Suprapubic skin (tissue), 4 donors: ENCODE data around the gene TALDO1. TPM values are rescaled to one million over a fixed set of nuclear protein-coding genes. Genes with fewer than 3 reads are reported as not detected.
"Not testable (repeated sequence)": the region's sequence is repeated elsewhere in the genome, so short reads cannot be mapped to it uniquely, and the experiment has no call there.

ENCODE experiments used
- DNase-seq, 2 donors: peaks; one replicate each; pipeline ENCODE4 v3.0.0-alpha.2; 2019; ENCODE audit warnings: low spot score in 2 of 2
- H3K27ac ChIP-seq: fragments of 200-600 bp; sonication (generic); one replicate; pipeline ENCODE4 v1.5.1; 2019
- H3K27me3 ChIP-seq: fragments of 200-600 bp; sonication (generic); one replicate; pipeline ENCODE4 v1.5.1; 2019
- H3K36me3 ChIP-seq: fragments of 200-600 bp; sonication (generic); one replicate; pipeline ENCODE4 v1.5.1; 2019
- H3K4me1 ChIP-seq: fragments of 200-600 bp; sonication (generic); one replicate; pipeline ENCODE4 v1.5.1; 2019
- H3K4me3 ChIP-seq: fragments of 200-600 bp; sonication (generic); one replicate; pipeline ENCODE4 v1.5.1; 2019; ENCODE audit warnings: mild to moderate bottlenecking
- H3K9me3 ChIP-seq: fragments of 200-600 bp; sonication (generic); one replicate; pipeline ENCODE4 v1.5.1; 2019
- CTCF ChIP-seq, 2 donors: fragments of 200-600 bp in 1 of 2; fragments of 450-650 bp in 1 of 2; sonication (generic) in 1 of 2; IDR thresholded peaks; one replicate each; pipeline ENCODE4 v1.5.1; 2016 to 2019; ENCODE audit warnings: antibody characterized with exemption in 2 of 2, mild to moderate bottlenecking in 1 of 2, moderate library complexity in 1 of 2
- EP300 ChIP-seq: sonication (generic); formaldehyde crosslinking; IDR thresholded peaks from one replicate; pipeline ENCODE4 v1.6.1; 2017; ENCODE audit warnings: antibody characterized with exemption
- POLR2A ChIP-seq, 2 donors: fragments of 450-650 bp; IDR thresholded peaks; one replicate each; pipeline ENCODE4 v1.6.1; 2017; ENCODE audit warnings: antibody characterized with exemption in 2 of 2, mild to moderate bottlenecking in 2 of 2, moderate library complexity in 2 of 2
- POLR2AphosphoS5 ChIP-seq, 3 donors: sonication (generic); formaldehyde crosslinking; IDR thresholded peaks; one replicate each; pipeline ENCODE4 v1.6.1; 2017; ENCODE audit warnings: antibody characterized with exemption in 3 of 3
- WGBS: methylation state at CpG from one replicate; pipeline ENCODE4 v1.1.5; 2018; 5-methylcytosine and 5-hydroxymethylcytosine counted together
- total RNA-seq, 4 donors: library from RNA; depleted of rRNA; stranded (reverse); fragments of >200 nt; gene quantifications; one replicate each; pipeline ENCODE4 v1.1.0, GENCODE V29; 2016

Gene TALDO1
- total RNA-seq, 4 donors from 2014 or later, result 107 to 197 (median 179) TPM

GRCh38 chr11:728901-729491 is 18.3 kb upstream of the TALDO1 start:
- H3K27ac ChIP-seq, result no peak overlapping the region
- TF ChIP-seq CTCF (IDR thresholded peaks at IDR 0.05) (no peak), POLR2AphosphoS5 (IDR thresholded peaks at IDR 0.05) (no peak), POLR2A (IDR thresholded peaks at IDR 0.05) (no peak), EP300 (no peak)
- no peaks in the 10 kb centered on the region for H3K9me3 ChIP-seq
- peaks cover 46% of the 10 kb centered on the region for H3K4me1 ChIP-seq
- peaks cover 10% of the 10 kb centered on the region for H3K36me3 ChIP-seq
- DNase-seq, result no peak
- peaks cover 5% of the 10 kb centered on the region for H3K27me3 ChIP-seq
- H3K4me3 ChIP-seq, result no peak overlapping the region
- WGBS, result 62% methylated on average over 3 of the region's 15 CpGs

- Histone ChIP-seq H3K4me3 (no peak overlapping the region), H3K9me3 (no peaks in the 10 kb centered on the region), H3K27ac (no peak overlapping the region), H3K36me3 (peaks cover 4% of the 10 kb centered on the region), H3K27me3 (peaks cover 5% of the 10 kb centered on the region), H3K4me1 (peaks cover 46% of the 10 kb centered on the region)
- TF ChIP-seq POLR2A (IDR thresholded peaks at IDR 0.05) (no peak), CTCF (IDR thresholded peaks at IDR 0.05) (no peak), EP300 (no peak), POLR2AphosphoS5 (IDR thresholded peaks at IDR 0.05) (no peak)
- 35% methylated on average over 12 of the region's 17 CpGs for WGBS
- DNase-seq, result peak in 1 of 2 donors; percentile 64
Observed at GRCh38 chr11:729492-730074, 17.7 kb upstream of the TALDO1 start.

GRCh38 chr11:733072-733471 is 14.2 kb upstream of the TALDO1 start:
- DNase-seq, result no peak
- Histone ChIP-seq H3K27ac (no peak overlapping the region), H3K9me3 (no peaks in the 10 kb centered on the region), H3K4me1 (peaks cover 28% of the 10 kb centered on the region), H3K36me3 (no peaks in the 10 kb centered on the region), H3K4me3 (no peak overlapping the region), H3K27me3 (no peaks in the 10 kb centered on the region)
- TF ChIP-seq POLR2A (IDR thresholded peaks at IDR 0.05), result no peak
- TF ChIP-seq POLR2AphosphoS5 (IDR thresholded peaks at IDR 0.05), result no peak
- TF ChIP-seq CTCF (IDR thresholded peaks at IDR 0.05), result no peak
- no peak for TF ChIP-seq EP300
- WGBS, result 74% methylated on average over 15 of the region's 20 CpGs

- not testable (repeated sequence) for H3K27ac ChIP-seq, DNase-seq
- WGBS, result 94% methylated on average over 26 of the region's 26 CpGs
Observed at GRCh38 chr11:734541-734940, 12.7 kb upstream of the TALDO1 start.

GRCh38 chr11:737366-737765 is 9.9 kb upstream of the TALDO1 start:
- WGBS, result 36% methylated on average over 11 of the region's 11 CpGs
- peaks cover 13% of the 10 kb centered on the region for H3K4me1 ChIP-seq
- H3K27me3 ChIP-seq, result no peaks in the 10 kb centered on the region
- no peak for TF ChIP-seq EP300
- TF ChIP-seq POLR2AphosphoS5 (IDR thresholded peaks at IDR 0.05), result no peak
- no peak for TF ChIP-seq CTCF (IDR thresholded peaks at IDR 0.05)
- no peak for TF ChIP-seq POLR2A (IDR thresholded peaks at IDR 0.05)
- no peaks in the 10 kb centered on the region for H3K36me3 ChIP-seq
- no peak overlapping the region for H3K4me3 ChIP-seq
- H3K9me3 ChIP-seq, result no peaks in the 10 kb centered on the region
- no peak overlapping the region for H3K27ac ChIP-seq
- no peak for DNase-seq

More at GRCh38 chr11:734541-734940, 12.7 kb upstream of the TALDO1 start:
- H3K36me3 ChIP-seq, H3K9me3 ChIP-seq, H3K27me3 ChIP-seq, H3K4me3 ChIP-seq: not testable (repeated sequence)
- peaks cover 16% of the 10 kb centered on the region for H3K4me1 ChIP-seq

GRCh38 chr11:737899-738298 is 9.4 kb upstream of the TALDO1 start:
- not testable (repeated sequence) for H3K27me3 ChIP-seq, DNase-seq, H3K9me3 ChIP-seq, H3K27ac ChIP-seq, H3K36me3 ChIP-seq, H3K4me3 ChIP-seq
- WGBS, result 36% methylated on average over 10 of the region's 10 CpGs
- peaks cover 13% of the 10 kb centered on the region for H3K4me1 ChIP-seq
